ENCODE results near the gene AOPEP.

AOPEP gene

DNA sequence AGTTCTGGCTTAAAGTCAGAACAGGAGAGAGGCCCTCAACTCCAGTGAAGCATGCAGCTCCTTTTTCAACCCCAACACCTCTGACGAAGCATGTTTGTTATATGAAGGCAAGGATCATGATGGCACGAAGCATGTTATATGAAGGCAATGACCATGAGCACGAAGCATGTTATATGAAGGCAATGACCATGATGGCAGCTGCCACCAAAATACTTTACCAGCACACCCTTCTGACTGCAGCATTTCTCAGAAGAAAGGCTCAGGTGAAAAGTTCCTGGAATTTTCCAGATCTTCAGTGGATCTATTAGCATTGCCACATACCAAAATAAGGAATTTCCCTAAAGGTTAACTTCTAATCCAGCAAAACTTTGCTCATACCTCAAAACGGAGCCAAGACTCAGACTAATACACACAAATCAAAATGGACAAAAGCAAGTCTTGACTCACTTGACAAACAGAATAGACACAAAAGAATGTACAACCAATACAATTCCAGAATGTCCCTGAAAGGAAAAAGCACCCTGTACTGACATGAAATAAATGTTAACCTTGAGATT lies 373.6 kb downstream of the AOPEP start:
- H3F3A ChIP-seq (ENCODE audit: insufficient read depth) = no peaks in the 10 kb centered on the region
- H3K4me2 ChIP-seq (ENCODE audit: low read depth, low read length, poor library complexity, severe bottlenecking) = no peak overlapping the region
- H3K79me2 ChIP-seq (ENCODE audit: insufficient read depth, low read length) = no peaks in the 10 kb centered on the region
- no peak for TF ChIP-seq EZH2phosphoT487 (conservative IDR thresholded peaks at IDR 0.05; ENCODE audit: low read length)
- TF ChIP-seq, protein P1, sequence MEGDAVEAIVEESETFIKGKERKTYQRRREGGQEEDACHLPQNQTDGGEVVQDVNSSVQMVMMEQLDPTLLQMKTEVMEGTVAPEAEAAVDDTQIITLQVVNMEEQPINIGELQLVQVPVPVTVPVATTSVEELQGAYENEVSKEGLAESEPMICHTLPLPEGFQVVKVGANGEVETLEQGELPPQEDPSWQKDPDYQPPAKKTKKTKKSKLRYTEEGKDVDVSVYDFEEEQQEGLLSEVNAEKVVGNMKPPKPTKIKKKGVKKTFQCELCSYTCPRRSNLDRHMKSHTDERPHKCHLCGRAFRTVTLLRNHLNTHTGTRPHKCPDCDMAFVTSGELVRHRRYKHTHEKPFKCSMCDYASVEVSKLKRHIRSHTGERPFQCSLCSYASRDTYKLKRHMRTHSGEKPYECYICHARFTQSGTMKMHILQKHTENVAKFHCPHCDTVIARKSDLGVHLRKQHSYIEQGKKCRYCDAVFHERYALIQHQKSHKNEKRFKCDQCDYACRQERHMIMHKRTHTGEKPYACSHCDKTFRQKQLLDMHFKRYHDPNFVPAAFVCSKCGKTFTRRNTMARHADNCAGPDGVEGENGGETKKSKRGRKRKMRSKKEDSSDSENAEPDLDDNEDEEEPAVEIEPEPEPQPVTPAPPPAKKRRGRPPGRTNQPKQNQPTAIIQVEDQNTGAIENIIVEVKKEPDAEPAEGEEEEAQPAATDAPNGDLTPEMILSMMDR (IDR thresholded peaks at IDR 0.05; ENCODE audit: insufficient read depth, low read length, poor library complexity, severe bottlenecking) = no peak
- no peaks in the 10 kb centered on the region for H3K36me3 ChIP-seq (ENCODE audit: low read length)
- H3K4me3 ChIP-seq (ENCODE audit: insufficient read depth, low read length, poor library complexity, severe bottlenecking) = no peak overlapping the region
- no peak overlapping the region for H2AFZ ChIP-seq (ENCODE audit: low read depth, low read length, severe bottlenecking)
- H3K27me3 ChIP-seq (ENCODE audit: low read length) = no peaks in the 10 kb centered on the region
- H4K20me1 ChIP-seq (ENCODE audit: low read depth, low read length) = no peaks in the 10 kb centered on the region
- H3K9me3 ChIP-seq (ENCODE audit: insufficient read depth, low read length) = no peaks in the 10 kb centered on the region
- no peak overlapping the region for H3K27ac ChIP-seq (ENCODE audit: low read depth, low read length)
- H3K9ac ChIP-seq (ENCODE audit: low read length) = no peak overlapping the region
- no peaks in the 10 kb centered on the region for H3K9me2 ChIP-seq (replicated peaks; ENCODE audit: insufficient read depth, low read length)

DNA sequence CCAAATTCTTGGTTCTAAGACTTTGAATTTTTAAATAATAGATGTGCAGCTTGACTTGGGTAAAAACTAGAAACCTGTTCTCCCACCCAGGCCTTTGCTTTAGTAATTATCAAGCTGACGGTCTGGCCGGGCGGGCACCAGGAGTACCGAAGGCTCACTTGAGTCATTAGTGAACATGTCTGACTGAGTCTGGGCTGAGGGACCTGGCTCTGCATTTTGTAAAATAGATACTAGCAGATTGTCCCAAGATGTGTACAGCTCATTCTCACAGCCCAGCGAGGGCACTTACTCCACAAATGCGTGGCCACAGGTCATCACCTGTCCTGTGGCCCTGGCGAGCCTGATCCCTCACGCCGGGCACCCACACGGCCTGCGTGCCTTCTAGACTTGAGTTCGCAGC lies 374.8 kb downstream of the AOPEP start:
- no peak overlapping the region for H3K4me2 ChIP-seq (ENCODE audit: low read depth, low read length, poor library complexity, severe bottlenecking)
- H3K9me3 ChIP-seq (ENCODE audit: insufficient read depth, low read length) = no peaks in the 10 kb centered on the region
- H3F3A ChIP-seq (ENCODE audit: insufficient read depth) = no peaks in the 10 kb centered on the region
- H3K4me3 ChIP-seq (ENCODE audit: insufficient read depth, low read length, poor library complexity, severe bottlenecking) = no peak overlapping the region
- H3K79me2 ChIP-seq (ENCODE audit: insufficient read depth, low read length) = no peaks in the 10 kb centered on the region
- TF ChIP-seq, protein P1 (IDR thresholded peaks at IDR 0.05; ENCODE audit: insufficient read depth, low read length, poor library complexity, severe bottlenecking) = no peak
- TF ChIP-seq EZH2phosphoT487 (conservative IDR thresholded peaks at IDR 0.05; ENCODE audit: low read length) = no peak
- H3K27ac ChIP-seq (ENCODE audit: low read depth, low read length) = no peak overlapping the region
- no peaks in the 10 kb centered on the region for H3K27me3 ChIP-seq (ENCODE audit: low read length)
- no peak overlapping the region for H3K9ac ChIP-seq (ENCODE audit: low read length)
- H3K9me2 ChIP-seq (replicated peaks; ENCODE audit: insufficient read depth, low read length) = no peaks in the 10 kb centered on the region
- no peak overlapping the region for H2AFZ ChIP-seq (ENCODE audit: low read depth, low read length, severe bottlenecking)
- no peaks in the 10 kb centered on the region for H3K36me3 ChIP-seq (ENCODE audit: low read length)
- H4K20me1 ChIP-seq (ENCODE audit: low read depth, low read length) = no peaks in the 10 kb centered on the region

- TF ChIP-seq, protein P1 (IDR thresholded peaks at IDR 0.05; ENCODE audit: insufficient read depth, low read length, poor library complexity, severe bottlenecking) = no peak
- no peak for TF ChIP-seq EZH2phosphoT487 (conservative IDR thresholded peaks at IDR 0.05; ENCODE audit: low read length)
- H3F3A ChIP-seq (ENCODE audit: insufficient read depth) = no peaks in the 10 kb centered on the region
- H3K27me3 ChIP-seq (ENCODE audit: low read length) = no peaks in the 10 kb centered on the region
- H3K79me2 ChIP-seq (ENCODE audit: insufficient read depth, low read length) = no peaks in the 10 kb centered on the region
- H3K4me3 ChIP-seq (ENCODE audit: insufficient read depth, low read length, poor library complexity, severe bottlenecking) = no peak overlapping the region
- no peaks in the 10 kb centered on the region for H4K20me1 ChIP-seq (ENCODE audit: low read depth, low read length)
- H2AFZ ChIP-seq (ENCODE audit: low read depth, low read length, severe bottlenecking) = no peak overlapping the region
- H3K4me2 ChIP-seq (ENCODE audit: low read depth, low read length, poor library complexity, severe bottlenecking) = no peak overlapping the region
- H3K9me2 ChIP-seq (replicated peaks; ENCODE audit: insufficient read depth, low read length) = no peaks in the 10 kb centered on the region
- no peak overlapping the region for H3K9ac ChIP-seq (ENCODE audit: low read length)
- no peak overlapping the region for H3K27ac ChIP-seq (ENCODE audit: low read depth, low read length)
- no peaks in the 10 kb centered on the region for H3K36me3 ChIP-seq (ENCODE audit: low read length)
- H3K9me3 ChIP-seq (ENCODE audit: insufficient read depth, low read length) = no peaks in the 10 kb centered on the region
Observed at GRCh38 chr9:95102001-95102433, 375.5 kb downstream of the AOPEP start.

Measured in SU-DHL-6 (cell line).